Activated naive CD8-positive, alpha-beta T cell treated with anti-CD3 and anti-CD28 coated beads for 36 hours (primary cell): ENCODE data around the gene METTL25. TPM values are rescaled to one million over a fixed set of nuclear protein-coding genes. Genes with fewer than 3 reads are reported as not detected.

Source experiments
- DNase-seq: peaks from one replicate; pipeline ENCODE4 v3.0.0; 2021
- H3K27ac Mint-ChIP-seq: one replicate; pipeline ENCODE4 v1.8.0; 2022; ENCODE audit warnings: mild to moderate bottlenecking, moderate library complexity, mixed read lengths
- H3K27me3 Mint-ChIP-seq: one replicate; pipeline ENCODE4 v1.8.0; 2022; ENCODE audit warnings: mild to moderate bottlenecking, mixed read lengths
- H3K36me3 Mint-ChIP-seq: one replicate; pipeline ENCODE4 v1.8.0; 2021; ENCODE audit warnings: mild to moderate bottlenecking, mixed read lengths
- H3K4me1 Mint-ChIP-seq: one replicate; pipeline ENCODE4 v1.8.0; 2021; ENCODE audit warnings: mixed read lengths
- H3K4me3 Mint-ChIP-seq: one replicate; pipeline ENCODE4 v1.8.0; 2022; ENCODE audit warnings: mild to moderate bottlenecking, moderate library complexity, mixed read lengths
- H3K9me3 Mint-ChIP-seq: one replicate; pipeline ENCODE4 v1.8.0; 2022; ENCODE audit warnings: mixed read lengths
- total RNA-seq, 2 experiments: library from RNA; stranded (reverse); gene quantifications; one replicate each; pipeline ENCODE4 v1.2.3, GENCODE V29; 2021

METTL25 gene
- total RNA-seq, 2 experiments from 2014 or later = 4.6 to 5.7 TPM

DNA sequence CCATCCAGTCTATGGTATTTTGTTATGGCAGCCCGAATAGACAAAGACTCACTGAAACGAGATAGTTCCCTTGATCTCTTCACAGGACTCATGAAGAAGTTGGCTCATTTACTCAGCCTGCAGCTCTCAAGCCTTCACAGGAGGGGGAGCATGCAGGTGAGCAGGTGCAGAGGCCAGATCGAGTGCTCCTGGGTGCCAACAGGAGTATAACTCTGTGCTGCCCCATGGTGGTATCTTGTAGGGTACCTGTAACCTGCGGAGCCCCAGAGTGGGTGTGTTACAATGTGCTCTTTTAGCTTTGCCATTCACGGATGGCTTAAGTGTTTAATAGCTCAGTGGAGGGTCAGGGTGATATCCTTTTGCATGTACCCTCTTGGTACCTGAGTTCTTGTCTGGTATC lies 159.5 kb downstream of the METTL25 start:
- peaks cover 5% of the 10 kb centered on the region for H3K27me3 Mint-ChIP-seq
- no peaks in the 10 kb centered on the region for H3K9me3 Mint-ChIP-seq
- H3K4me3 Mint-ChIP-seq = no peak overlapping the region
- H3K4me1 Mint-ChIP-seq = no peaks in the 10 kb centered on the region
- DNase-seq = no peak
- no peak overlapping the region for H3K27ac Mint-ChIP-seq
- no peaks in the 10 kb centered on the region for H3K36me3 Mint-ChIP-seq

DNA sequence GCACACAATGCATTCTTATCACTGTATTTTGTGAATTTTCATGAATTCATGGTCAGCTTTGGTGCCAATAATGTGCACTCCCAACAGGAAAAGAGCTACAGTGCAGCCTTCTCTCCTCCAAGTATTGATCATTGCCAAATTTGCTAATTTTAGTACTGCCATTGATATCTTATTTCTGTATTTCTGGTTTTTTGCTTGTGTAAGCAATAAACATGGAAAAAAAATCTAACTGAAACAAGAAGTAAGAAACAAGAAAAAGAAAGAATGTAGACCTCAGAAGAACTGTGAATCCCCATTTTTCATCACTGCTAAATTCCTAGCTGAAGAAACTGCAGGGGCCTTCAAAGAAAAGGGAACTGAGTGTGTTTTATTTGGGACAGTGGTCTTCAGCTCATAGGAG lies 161.2 kb downstream of the METTL25 start:
- H3K27ac Mint-ChIP-seq = no peak overlapping the region
- no peaks in the 10 kb centered on the region for H3K4me1 Mint-ChIP-seq
- no peak overlapping the region for H3K4me3 Mint-ChIP-seq
- no peaks in the 10 kb centered on the region for H3K36me3 Mint-ChIP-seq
- H3K27me3 Mint-ChIP-seq = peaks cover 9% of the 10 kb centered on the region
- no peak for DNase-seq
- H3K9me3 Mint-ChIP-seq = no peaks in the 10 kb centered on the region

DNA sequence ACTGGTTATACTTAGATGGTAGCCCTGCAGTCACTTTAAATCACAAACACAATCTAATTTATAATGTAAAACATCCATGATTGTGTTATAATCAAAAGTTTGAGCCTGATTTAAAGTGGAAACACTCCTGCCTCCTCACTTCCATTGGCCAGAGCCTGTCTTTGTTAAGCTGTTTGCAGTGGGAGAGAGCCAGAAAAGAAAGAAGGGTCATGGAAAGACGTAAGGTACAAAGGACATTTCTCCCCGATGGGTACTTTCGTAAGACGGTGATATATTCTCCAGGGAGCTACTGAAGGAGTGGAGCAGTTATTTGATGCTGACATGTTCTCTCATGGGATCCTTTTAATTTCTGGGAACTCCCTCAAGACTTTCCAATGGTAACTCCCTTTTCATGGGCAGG lies 164.0 kb downstream of the METTL25 start:
- Mint-ChIP-seq H3K4me3 (no peak overlapping the region), H3K27me3 (peaks cover 22% of the 10 kb centered on the region), H3K9me3 (no peaks in the 10 kb centered on the region), H3K4me1 (no peaks in the 10 kb centered on the region), H3K36me3 (no peaks in the 10 kb centered on the region), H3K27ac (no peak overlapping the region)
- DNase-seq = no peak

DNA sequence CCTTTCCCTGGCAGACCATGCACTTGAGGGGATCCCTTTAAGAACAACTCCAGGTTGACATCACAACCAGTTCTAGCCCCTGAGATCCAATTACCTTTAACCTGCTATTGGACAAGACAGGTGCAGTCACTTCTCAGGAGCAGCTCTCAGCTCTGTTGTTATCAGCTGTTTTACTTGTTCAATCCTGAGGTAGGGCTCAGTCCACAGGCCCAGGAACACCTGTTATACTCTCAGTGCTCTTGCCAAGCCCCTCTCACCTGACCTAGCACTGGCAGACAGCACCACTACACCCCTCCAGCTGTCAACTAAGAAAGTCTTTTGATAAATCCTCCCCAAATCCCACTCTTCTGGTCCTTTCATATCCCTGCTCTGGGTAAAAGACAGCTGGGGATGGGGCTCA lies 164.4 kb downstream of the METTL25 start:
- H3K27me3 Mint-ChIP-seq = peaks cover 23% of the 10 kb centered on the region
- no peak overlapping the region for H3K27ac Mint-ChIP-seq
- no peak for DNase-seq
- no peaks in the 10 kb centered on the region for H3K9me3 Mint-ChIP-seq
- H3K4me3 Mint-ChIP-seq = no peak overlapping the region
- H3K4me1 Mint-ChIP-seq = no peaks in the 10 kb centered on the region
- no peaks in the 10 kb centered on the region for H3K36me3 Mint-ChIP-seq

DNA sequence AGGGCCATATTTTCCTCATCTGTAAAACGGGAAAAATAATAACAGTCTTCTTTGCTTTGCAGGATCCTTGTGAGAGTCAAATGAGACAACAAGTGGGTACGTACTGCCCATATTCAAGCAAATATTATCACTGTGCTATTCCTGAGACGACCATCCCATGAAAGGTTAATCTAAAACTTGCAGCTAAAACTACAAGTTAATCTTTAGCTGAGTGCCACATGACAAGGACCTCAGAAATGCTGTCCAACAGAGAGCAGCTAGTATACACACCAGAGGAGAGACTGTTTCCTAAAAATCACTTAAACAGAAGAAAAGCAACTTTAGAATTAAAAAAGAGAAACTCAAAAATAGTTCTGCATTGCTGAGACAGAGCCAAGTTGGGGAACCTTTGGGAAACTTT lies 165.7 kb downstream of the METTL25 start:
- Mint-ChIP-seq H3K27ac (no peak overlapping the region), H3K36me3 (no peaks in the 10 kb centered on the region), H3K9me3 (no peaks in the 10 kb centered on the region), H3K4me3 (no peak overlapping the region), H3K27me3 (peaks cover 23% of the 10 kb centered on the region), H3K4me1 (no peaks in the 10 kb centered on the region)
- DNase-seq = no peak

DNA sequence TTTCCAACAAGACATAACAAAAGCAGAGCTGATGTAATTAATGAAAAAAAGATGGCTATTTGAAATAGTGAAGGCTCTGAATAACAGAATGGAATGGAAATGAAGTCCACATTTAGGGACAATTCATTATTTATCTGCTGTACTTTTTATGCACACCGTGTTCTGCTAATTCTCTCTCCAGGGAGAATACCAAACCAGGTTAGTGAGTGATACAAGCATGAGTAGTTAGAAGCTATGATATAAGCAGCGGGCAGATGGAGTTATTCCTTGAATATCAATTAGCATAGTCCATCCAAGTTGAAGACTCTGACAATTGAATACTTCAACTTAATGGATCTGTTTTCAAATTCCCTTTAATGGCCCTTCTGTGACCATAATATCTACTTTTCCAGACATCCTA lies 166.3 kb downstream of the METTL25 start:
- Mint-ChIP-seq H3K4me1 (no peaks in the 10 kb centered on the region), H3K27ac (no peak overlapping the region), H3K36me3 (no peaks in the 10 kb centered on the region), H3K9me3 (no peaks in the 10 kb centered on the region), H3K27me3 (peaks cover 23% of the 10 kb centered on the region), H3K4me3 (no peak overlapping the region)
- DNase-seq = no peak

DNA sequence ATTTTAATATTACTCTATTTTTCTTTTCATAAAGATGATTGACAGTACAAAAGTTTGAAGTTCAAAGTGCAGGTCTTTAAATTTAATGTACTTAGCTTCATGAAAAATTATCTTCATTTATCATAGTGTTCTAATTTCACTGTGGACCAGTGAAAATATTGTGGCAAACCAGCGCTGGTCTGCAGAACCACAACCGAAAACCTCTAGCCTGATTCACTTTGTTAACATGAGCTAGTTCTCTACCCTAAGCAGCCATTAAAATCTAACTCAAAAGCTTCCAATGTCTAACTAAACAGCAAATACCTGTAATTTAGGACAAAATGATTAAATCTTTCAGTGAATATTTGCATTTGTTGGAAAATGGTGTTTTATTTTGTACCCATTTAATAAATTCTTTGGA lies 167.3 kb downstream of the METTL25 start:
- Mint-ChIP-seq H3K9me3 (no peaks in the 10 kb centered on the region), H3K4me1 (no peaks in the 10 kb centered on the region), H3K36me3 (no peaks in the 10 kb centered on the region), H3K27ac (no peak overlapping the region), H3K27me3 (peaks cover 23% of the 10 kb centered on the region), H3K4me3 (no peak overlapping the region)
- no peak for DNase-seq

DNA sequence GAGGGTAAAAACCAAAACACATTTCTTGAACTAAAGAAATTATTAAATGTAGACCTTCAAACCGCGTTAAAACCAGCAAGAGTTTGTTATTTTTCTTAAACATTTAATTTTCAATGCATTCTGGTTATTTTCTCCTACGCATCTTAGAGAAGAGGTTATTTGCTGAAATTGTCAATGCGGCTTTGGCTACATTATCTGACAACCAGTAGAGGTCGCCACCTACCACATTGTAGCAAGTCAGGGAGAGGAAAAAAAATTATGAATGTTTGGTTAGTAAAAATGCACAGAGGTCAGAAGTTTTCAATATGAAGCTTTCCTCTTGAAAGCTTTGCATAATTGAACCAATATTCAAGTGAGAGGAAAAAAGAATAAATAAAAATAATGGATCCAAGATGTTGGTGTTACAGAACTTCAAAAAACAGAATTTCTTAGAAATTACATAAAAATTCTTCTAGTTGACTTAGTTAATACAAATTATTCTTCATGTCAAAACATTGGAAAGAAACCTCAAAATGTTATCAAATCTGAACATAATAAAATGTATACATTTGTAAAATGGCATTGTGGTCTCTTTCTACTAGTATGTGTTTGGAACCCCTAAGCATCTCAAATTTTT lies 168.9 kb downstream of the METTL25 start:
- no peak overlapping the region for H3K27ac Mint-ChIP-seq
- peak; percentile 14 for DNase-seq
- peaks cover 27% of the 10 kb centered on the region for H3K27me3 Mint-ChIP-seq
- H3K36me3 Mint-ChIP-seq = no peaks in the 10 kb centered on the region
- no peaks in the 10 kb centered on the region for H3K4me1 Mint-ChIP-seq
- H3K9me3 Mint-ChIP-seq = no peaks in the 10 kb centered on the region
- no peak overlapping the region for H3K4me3 Mint-ChIP-seq

Other genes starting within 250 kb of the METTL25 start
- gene CCDC59, start 142 bp upstream of the METTL25 start, total RNA-seq = 100 to 1,000 TPM; 140 to 141 TPM